GM23338 (cell line): ENCODE results near the gene ITCH. TPM values are rescaled to one million over a fixed set of nuclear protein-coding genes. Genes with fewer than 3 reads are reported as not detected.

Source experiments
- microRNA counts: library from miRNA; unstranded; fragments of <30 nt; microRNA quantifications from one replicate; lab custom pipeline; 2017
- microRNA-seq: library from miRNA; unstranded; fragments of <30 nt; microRNA quantifications from one replicate; pipeline ENCODE4, GENCODE V29; 2017
- polyA plus RNA-seq: library from polyadenylated mRNA; unstranded; fragments of >200 nt; fragmentation: Nextera tagmentation; extraction: Ambion mirVana; gene quantifications from 2 replicates; pipeline ENCODE4 v1.2.1, GENCODE V29; 2016
- small RNA-seq: library from RNA; depleted of rRNA; stranded (forward); fragments of <200 nt; gene quantifications from one replicate; pipeline ENCODE3, GENCODE V24; 2014; ENCODE audit warnings: low replicate concordance
- total RNA-seq: library from RNA; depleted of rRNA; stranded (reverse); fragments of >200 nt; shearing (Covaris generic); gene quantifications from 2 replicates; pipeline ENCODE4 v1.2.3, GENCODE V29; 2014; rRNA removed

ITCH gene
- total and polyA plus RNA-seq, 2 experiments from 2014 or later = 16.4 to 31.6 TPM

MicroRNA genes within 50 kb of the gene (microRNA counts, 767-probe panel; counts per million panel counts)
- not detected for microRNA hsa-miR-644a (lab: Ali Mortazavi, UCI)

Small RNA genes within 50 kb of the gene (microRNA-seq; reads per million reads assigned to microRNA genes)
- gene MIR644A = not detected

Small RNA genes within 50 kb of the gene (small RNA-seq; reads per million reads assigned to genes)
- gene AL356299.1 (not detected), gene MIR644A (not detected), gene RF00019 (not detected)

Other genes starting within 250 kb of the ITCH start
- not detected in 2 replicates for gene ASIP, start 121.8 kb upstream of the ITCH start, total RNA-seq
- not detected in 2 replicates for gene ASIP, start 121.8 kb upstream of the ITCH start, polyA plus RNA-seq
- gene AHCY, start 59.9 kb upstream of the ITCH start, total RNA-seq = 404 and 423 TPM in 2 replicates
- 138 and 150 TPM in 2 replicates for gene AHCY, start 59.9 kb upstream of the ITCH start, polyA plus RNA-seq
- gene DYNLRB1, start 153.1 kb downstream of the ITCH start, total RNA-seq = 102 and 107 TPM in 2 replicates
- 376 and 393 TPM in 2 replicates for gene DYNLRB1, start 153.1 kb downstream of the ITCH start, polyA plus RNA-seq
- gene MAP1LC3A, start 195.4 kb downstream of the ITCH start, total RNA-seq = 9.5 and 15.9 TPM in 2 replicates
- gene MAP1LC3A, start 195.4 kb downstream of the ITCH start, polyA plus RNA-seq = 15.2 and 15.3 TPM in 2 replicates